Lung (tissue), 12 donors: ENCODE results near the gene SBF2. TPM values are rescaled to one million over a fixed set of nuclear protein-coding genes. Genes with fewer than 3 reads are reported as not detected.
A peak's percentile ranks its signal among the peaks of the same experiment; 100 is the strongest.

ENCODE experiments used
- ATAC-seq: fragments of 200-7000 bp; cut with Tn5 transposase; one replicate; pipeline ENCODE4 v1.9.1; 2020; ENCODE audit warnings: moderate number of reproducible peaks; ENCODE audit not compliant: insufficient read depth, low FRiP score
- DNase-seq, 3 donors: peaks; one replicate each; pipeline ENCODE4 v3.0.0-alpha.2; 2013 to 2017
- H3K27ac ChIP-seq, 2 donors: one replicate each; pipeline ENCODE4 v1.5.1; 2013; ENCODE audit warnings: mild to moderate bottlenecking in 2 of 2, moderate library complexity in 2 of 2, control low read depth in 1 of 2, inconsistent platforms in 1 of 2, low read depth in 1 of 2, low read length in 1 of 2
- H3K27me3 ChIP-seq, 3 donors: one replicate each; pipeline ENCODE4 v1.5.1; 2013; ENCODE audit warnings: low read length in 2 of 3; ENCODE audit not compliant: control insufficient read depth in 3 of 3, insufficient read depth in 3 of 3
- H3K36me3 ChIP-seq, 4 donors: one replicate each; pipeline ENCODE4 v1.5.1; 2013; ENCODE audit warnings: low read length in 4 of 4, mild to moderate bottlenecking in 1 of 4, moderate library complexity in 1 of 4; ENCODE audit not compliant: control insufficient read depth in 4 of 4, insufficient read depth in 4 of 4
- H3K4me1 ChIP-seq, 5 donors: one replicate each; pipeline ENCODE4 v1.5.1; 2013; ENCODE audit warnings: low read length in 5 of 5, mild to moderate bottlenecking in 2 of 5, moderate library complexity in 1 of 5; ENCODE audit not compliant: control insufficient read depth in 5 of 5, insufficient read depth in 5 of 5
- H3K4me3 ChIP-seq: one replicate; pipeline ENCODE4 v1.5.1; 2013; ENCODE audit warnings: mild to moderate bottlenecking, control low read depth, moderate library complexity
- H3K9ac ChIP-seq, 2 donors: one replicate each; pipeline ENCODE4 v1.5.1; 2013; ENCODE audit warnings: low read length in 2 of 2, control low read depth in 1 of 2; ENCODE audit not compliant: insufficient read depth in 1 of 2
- H3K9me3 ChIP-seq, 4 donors: one replicate each; pipeline ENCODE4 v1.5.1; 2013; ENCODE audit warnings: low read length in 3 of 4, mild to moderate bottlenecking in 1 of 4, moderate library complexity in 1 of 4; ENCODE audit not compliant: control insufficient read depth in 4 of 4, insufficient read depth in 3 of 4
- CTCF ChIP-seq: IDR thresholded peaks from 2 replicates; pipeline ENCODE4 v1.5.1; 2012; ENCODE audit warnings: mild to moderate bottlenecking; ENCODE audit errors: control extremely low read depth, extremely low read depth
- WGBS, 2 donors: extraction: QIAGEN DNeasy Blood & Tissue Kit; methylation state at CpG; one replicate each; pipeline ENCODE4 v1.1.7; 2013; 5-methylcytosine and 5-hydroxymethylcytosine counted together
- polyA plus RNA-seq, 2 donors: library from polyadenylated mRNA; stranded (reverse); fragments of 200-250 nt; gene quantifications; one replicate each; pipeline ENCODE4 v1.2.1, GENCODE V29; 2013
- total RNA-seq, 2 donors: library from RNA; depleted of rRNA in 1 of 2; stranded (reverse); fragments of >200 nt in 1 of 2; gene quantifications; one replicate each; pipeline ENCODE4 v1.2.1, GENCODE V29; 2014 to 2021
- donor health status: control.
- donor health status: control.
- donor health status: Bipolar disorder and iron deficiency.
- donor health status: healthy.
- donor health status: DM: yes; HTN: yes; CAD: no.

SBF2 gene
- total and polyA plus RNA-seq, 4 donors: 4.4 to 104 (median 24.9) TPM

GRCh38 chr11:10118865-10119264, 175.2 kb downstream of the SBF2 start:
- Histone ChIP-seq H3K4me3 (no peak overlapping the region), H3K9me3 (no peaks in the 10 kb centered on the region), H3K4me1 (peaks cover 0 to 7% (median 4%) of the 10 kb centered on the region in 5 donors), H3K36me3 (peaks cover 0 to 2% (median 0%) of the 10 kb centered on the region in 4 donors), H3K27me3 (no peaks in the 10 kb centered on the region), H3K9ac (no peak overlapping the region), H3K27ac (no peak overlapping the region)
- 90 to 94% methylated on average over 1 of the region's 1 CpG for WGBS, 2 donors
- peak in 1 of 3 donors; percentile 21 for DNase-seq
- no peak for ATAC-seq
- no peak for TF ChIP-seq CTCF

- WGBS, 2 donors: 47 to 72% methylated on average over 3 of the region's 3 CpGs
- Histone ChIP-seq H3K4me3 (no peak overlapping the region), H3K27me3 (no peaks in the 10 kb centered on the region), H3K4me1 (peaks cover 0 to 7% (median 4%) of the 10 kb centered on the region in 5 donors), H3K9ac (peak overlapping the region in 1 of 2 donors; percentile 36), H3K9me3 (no peaks in the 10 kb centered on the region), H3K27ac (no peak overlapping the region), H3K36me3 (peaks cover 0 to 2% (median 0%) of the 10 kb centered on the region in 4 donors)
- DNase-seq: peak in 2 of 3 donors; percentile 16 to 21
- TF ChIP-seq CTCF: no peak
- ATAC-seq: no peak
Measured at GRCh38 chr11:10117709-10118351, 176.2 kb downstream of the SBF2 start.

GRCh38 chr11:10116588-10116987, 177.4 kb downstream of the SBF2 start:
- H3K27me3 ChIP-seq: no peaks in the 10 kb centered on the region
- no peak overlapping the region for H3K4me3 ChIP-seq
- no peak for DNase-seq
- H3K36me3 ChIP-seq: peaks cover 0 to 2% (median 0%) of the 10 kb centered on the region in 4 donors
- H3K27ac ChIP-seq: no peak overlapping the region
- no peak for TF ChIP-seq CTCF
- H3K9me3 ChIP-seq: no peaks in the 10 kb centered on the region
- 71 to 89% methylated on average over 1 of the region's 1 CpG for WGBS, 2 donors
- no peak overlapping the region for H3K9ac ChIP-seq
- no peak for ATAC-seq
- peaks cover 0 to 7% (median 0%) of the 10 kb centered on the region in 5 donors for H3K4me1 ChIP-seq
